Epithelial cell of proximal tubule (primary cell): ENCODE data around the gene ERO1B. TPM values are rescaled to one million over a fixed set of nuclear protein-coding genes. Genes with fewer than 3 reads are reported as not detected.

Source experiments
- DNase-seq: peaks from one replicate; pipeline ENCODE4 v3.0.0-alpha.2; 2011; ENCODE audit warnings: low read depth
- H3K4me3 ChIP-seq: 2 replicates; pipeline ENCODE4 v1.5.1; 2011; ENCODE audit warnings: low read depth, mild to moderate bottlenecking, low read length
- CTCF ChIP-seq: conservative IDR thresholded peaks from 2 replicates; pipeline ENCODE4 v1.5.1; 2012; ENCODE audit warnings: low read depth, mild to moderate bottlenecking, low read length
- total RNA-seq: library from RNA; depleted of rRNA; stranded (reverse); fragments of >200 nt; gene quantifications from 2 replicates; pipeline ENCODE4 v1.2.3, GENCODE V29; 2015

The ERO1B gene
- total RNA-seq, 1 donor from 2014 or later: 3.8 TPM

GRCh38 chr1:236273358-236273757 is 8.4 kb downstream of the ERO1B start:
- no peak for TF ChIP-seq CTCF
- DNase-seq: no peak
- H3K4me3 ChIP-seq: no peak overlapping the region

- TF ChIP-seq CTCF: no peak
- no peak overlapping the region for H3K4me3 ChIP-seq
Observed at GRCh38 chr1:236269439-236269838, 12.3 kb downstream of the ERO1B start.

GRCh38 chr1:236261898-236262297 is 19.9 kb downstream of the ERO1B start:
- no peak overlapping the region for H3K4me3 ChIP-seq
- no peak for TF ChIP-seq CTCF
- no peak for DNase-seq

More at GRCh38 chr1:236269439-236269838, 12.3 kb downstream of the ERO1B start:
- DNase-seq: no peak

- no peak for DNase-seq
- no peak for TF ChIP-seq CTCF
- H3K4me3 ChIP-seq: no peak overlapping the region
Observed at GRCh38 chr1:236261033-236261432, 20.7 kb downstream of the ERO1B start.

GRCh38 chr1:236259043-236259442 is 22.7 kb downstream of the ERO1B start:
- no peak for DNase-seq
- no peak for TF ChIP-seq CTCF
- H3K4me3 ChIP-seq: no peak overlapping the region

GRCh38 chr1:236258114-236258622 is 23.6 kb downstream of the ERO1B start:
- no peak for DNase-seq
- no peak overlapping the region for H3K4me3 ChIP-seq
- no peak for TF ChIP-seq CTCF

GRCh38 chr1:236257216-236257615 is 24.5 kb downstream of the ERO1B start:
- TF ChIP-seq CTCF: no peak
- DNase-seq: no peak
- no peak overlapping the region for H3K4me3 ChIP-seq
